Activated T-helper 9 cell treated with anti-CD3 and anti-CD28 coated beads, Interleukin-2, amount 50 U/mL, for 16 hours (primary cell): ENCODE measurements around the gene DERA.

Experiments
- DNase-seq: peaks from one replicate; pipeline ENCODE4 v3.0.0-alpha.2; 2020; ENCODE audit warnings: low read depth

DERA gene

DNA sequence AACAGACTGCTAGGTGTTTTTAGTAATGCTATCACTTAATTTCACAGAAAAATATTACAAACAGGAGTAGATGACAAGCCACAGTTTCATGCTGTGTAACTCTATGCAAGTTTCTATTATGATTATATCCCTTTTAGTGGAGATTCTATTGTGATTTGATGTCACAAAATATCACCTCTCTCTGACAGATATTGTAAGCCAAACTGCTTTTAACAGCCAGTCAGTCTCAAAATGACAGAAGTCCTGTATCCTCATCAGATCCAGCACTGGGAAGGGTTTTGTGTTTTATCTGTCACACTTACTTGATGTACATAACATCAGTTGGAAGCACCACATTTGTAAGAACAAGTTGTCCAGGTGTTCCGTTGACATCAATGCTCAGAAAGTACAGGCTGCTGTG lies 164.8 kb downstream of the DERA start:
- no peak for DNase-seq

DNA sequence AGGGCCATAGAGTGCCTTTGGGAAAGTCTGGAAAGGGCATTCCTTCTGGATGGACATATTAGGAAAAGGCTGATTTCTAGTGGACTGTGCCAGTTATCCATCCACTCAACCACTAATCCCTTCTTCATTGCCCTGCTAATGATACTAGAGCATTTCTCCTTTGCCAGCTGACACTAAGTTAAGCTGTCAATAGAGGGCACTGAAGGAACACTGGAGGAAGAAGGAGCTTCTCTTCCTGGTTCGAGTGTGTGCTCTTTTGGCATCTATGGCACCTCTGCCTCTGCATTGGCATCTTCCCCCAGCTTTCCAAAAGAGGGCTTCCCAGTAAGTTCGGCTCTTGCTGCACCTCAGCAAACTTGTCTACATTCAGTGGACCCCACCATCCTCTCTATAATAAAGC lies 165.4 kb downstream of the DERA start:
- DNase-seq, result no peak

DNA sequence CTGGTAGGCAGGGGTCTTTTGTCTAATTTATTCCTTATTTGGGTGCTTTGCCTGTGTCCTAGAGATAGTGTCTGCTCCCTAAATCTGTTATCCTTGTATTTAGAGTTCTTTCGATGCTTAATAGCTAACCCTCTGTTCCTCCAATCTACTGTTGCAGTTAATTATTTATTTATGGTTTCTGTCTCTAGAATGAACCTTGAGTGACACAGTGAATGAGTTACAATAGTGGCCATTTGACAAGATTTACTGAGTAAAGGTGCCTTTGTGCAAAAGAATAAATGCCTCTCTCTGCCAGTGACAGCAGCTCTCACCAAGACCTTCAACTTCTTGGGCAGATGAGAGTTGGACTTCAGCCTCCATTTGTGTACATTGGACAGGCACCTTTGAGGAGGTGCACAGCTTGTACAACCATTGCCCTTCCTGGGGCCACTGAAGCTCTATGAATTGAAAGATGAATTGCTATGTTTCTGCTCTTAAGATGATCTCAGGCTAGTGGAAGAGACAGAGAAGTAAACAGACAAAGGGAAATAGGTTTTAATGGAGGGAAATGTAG lies 165.9 kb downstream of the DERA start:
- DNase-seq, result no peak

DNA sequence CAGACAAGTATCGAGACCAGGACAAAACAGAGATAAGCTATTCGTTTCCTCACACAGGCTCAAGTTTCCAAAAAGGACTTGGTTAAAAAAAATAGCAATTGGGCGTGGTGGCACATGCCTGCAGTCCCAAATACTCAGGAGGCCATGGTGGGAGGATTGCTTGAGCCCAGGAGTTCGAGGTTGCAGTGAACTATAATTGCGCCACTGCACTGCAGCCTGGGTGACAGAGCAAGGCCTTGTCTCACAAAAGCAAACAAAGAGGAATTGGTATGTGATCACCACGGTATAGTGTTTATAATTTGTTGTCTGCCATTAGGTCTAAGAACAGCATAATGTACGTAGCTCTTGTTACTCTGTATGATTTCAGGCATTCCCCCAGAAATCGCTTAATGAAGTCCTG lies 175.3 kb downstream of the DERA start:
- DNase-seq, result no peak

DNA sequence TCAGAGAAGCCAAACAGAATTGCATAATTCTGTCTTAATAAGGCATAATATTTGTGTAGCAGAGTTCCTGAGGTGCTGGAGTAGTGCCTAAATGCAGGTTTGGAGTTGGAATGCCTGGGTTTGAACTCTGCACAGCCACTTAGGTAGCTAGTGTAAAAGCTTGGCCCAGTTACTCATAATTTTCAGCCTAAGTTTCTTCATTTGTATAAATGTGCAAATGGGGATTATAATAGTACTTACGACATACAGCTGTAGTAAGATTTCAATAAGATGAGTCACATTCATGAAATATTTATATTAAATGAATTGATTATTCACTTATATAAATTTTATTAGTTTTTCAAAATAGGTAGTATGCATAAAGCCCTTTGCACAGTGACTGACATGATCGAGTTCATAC lies 175.8 kb downstream of the DERA start:
- no peak for DNase-seq
